DMS 273 (cell line): ENCODE data around the gene FAM47C.
A peak's percentile ranks its signal among the peaks of the same experiment; 100 is the strongest.
"Not testable (repeated sequence)": the region's sequence is repeated elsewhere in the genome, so short reads cannot be mapped to it uniquely, and the experiment has no call there.

Source experiments
- DNase-seq: peaks from one replicate; lab custom pipeline; 2025; ENCODE audit not compliant: unreplicated experiment; lab: John Stamatoyannopoulos, UW

Gene FAM47C

GRCh38 chrX:37008182-37008581, at the start of gene FAM47C:
FAM47C (plus strand) TSS chrX:37008366; CDS start chrX:37008411, 45 bp downstream.
- DNase-seq: not testable (repeated sequence)

GRCh38 chrX:36961590-36961989, 46.6 kb upstream of the FAM47C start:
- DNase-seq: peak; percentile 50

GRCh38 chrX:36963069-36963808, 44.9 kb upstream of the FAM47C start:
- DNase-seq: no peak

- no peak for DNase-seq
These were observed 44.3 kb upstream of the FAM47C start for GRCh38 chrX:36963852-36964251.

- no peak for DNase-seq
These were observed 34.6 kb upstream of the FAM47C start for GRCh38 chrX:36973575-36973974.

GRCh38 chrX:36974911-36975310, 33.3 kb upstream of the FAM47C start:
- no peak for DNase-seq

GRCh38 chrX:36978886-36979285, 29.3 kb upstream of the FAM47C start:
- no peak for DNase-seq

- no peak for DNase-seq
These were observed 24.3 kb upstream of the FAM47C start for GRCh38 chrX:36983831-36984230.

GRCh38 chrX:36985416-36986209, 22.6 kb upstream of the FAM47C start:
- peak; percentile 30 for DNase-seq

GRCh38 chrX:36986231-36986630, 21.9 kb upstream of the FAM47C start:
- no peak for DNase-seq

- not testable (repeated sequence) for DNase-seq
These were observed 21.0 kb upstream of the FAM47C start for GRCh38 chrX:36987212-36987611.

- no peak for DNase-seq
These were observed 8.0 kb upstream of the FAM47C start for GRCh38 chrX:37000140-37000539.

GRCh38 chrX:37010496-37010895, 2.3 kb downstream of the FAM47C start:
- no peak for DNase-seq

- DNase-seq: not testable (repeated sequence)
These were observed 26.1 kb downstream of the FAM47C start for GRCh38 chrX:37034260-37034659.

- not testable (repeated sequence) for DNase-seq
These were observed 28.6 kb downstream of the FAM47C start for GRCh38 chrX:37036674-37037220.

- DNase-seq: not testable (repeated sequence)
These were observed 30.6 kb downstream of the FAM47C start for GRCh38 chrX:37038814-37039213.

GRCh38 chrX:37042956-37043885, 35.1 kb downstream of the FAM47C start:
- not testable (repeated sequence) for DNase-seq

GRCh38 chrX:37047776-37048175, 39.6 kb downstream of the FAM47C start:
- no peak for DNase-seq

GRCh38 chrX:37057572-37057971, 49.4 kb downstream of the FAM47C start:
- DNase-seq: not testable (repeated sequence)

- DNase-seq: peak; percentile 81
These were observed 52.8 kb downstream of the FAM47C start for GRCh38 chrX:37060999-37061398.
